SK-N-SH (cell line): ENCODE measurements around the gene IFT122. TPM values are rescaled to one million over a fixed set of nuclear protein-coding genes. Genes with fewer than 3 reads are reported as not detected.

Experiments
- CTCF ChIA-PET: fragments of 300-600, 350-600 bp; formaldehyde crosslinking; extraction: SDS; loops from one replicate; lab custom pipeline; 2021; lab: Yijun Ruan, JAX
- POLR2A ChIA-PET: fragments of 350-600 bp; sonication (Branson Sonifier 250); formaldehyde crosslinking; extraction: SDS; loops from one replicate; lab custom pipeline; 2020; ENCODE audit warnings: antibody characterized with exemption, inconsistent platforms; lab: Yijun Ruan, JAX
- DNase-seq: peaks from one replicate; pipeline ENCODE4 v3.0.0; 2012
- H2AFZ ChIP-seq: fragments of 200-600 bp; sonication (generic); 2 replicates; pipeline ENCODE4 v1.8.1; 2016; ENCODE audit warnings: antibody characterized with exemption, mild to moderate bottlenecking, low read depth
- H3F3A ChIP-seq: fragments of 200-600 bp; sonication (generic); replicated peaks from 2 replicates; pipeline ENCODE3; 2016; ENCODE audit warnings: antibody characterized with exemption, mild to moderate bottlenecking; ENCODE audit not compliant: insufficient read depth
- H3K27ac ChIP-seq, 2 experiments: fragments of 200-500 bp in 1 of 2; fragments of 200-600 bp in 1 of 2; sonication (Bioruptor generic) in 1 of 2; sonication (generic), shearing (Covaris generic) in 1 of 2; 2 replicates each; pipeline versions ENCODE4 v1.5.1 to v1.6.1; 2014 to 2016; ENCODE audit warnings: low read depth in 2 of 2, inconsistent platforms in 1 of 2, low read length in 1 of 2, mild to moderate bottlenecking in 1 of 2, mixed read lengths in 1 of 2
- H3K27me3 ChIP-seq: fragments of 200-600 bp; sonication (generic), shearing (Covaris generic); 2 replicates; pipeline ENCODE4 v1.6.1; 2016; ENCODE audit warnings: mixed run types; ENCODE audit not compliant: insufficient read depth
- H3K36me3 ChIP-seq, 2 experiments: fragments of 200-500 bp in 1 of 2; fragments of 200-600 bp in 1 of 2; sonication (Bioruptor generic) in 1 of 2; sonication (generic) in 1 of 2; replicated peaks in 1 of 2; 2 replicates each; pipeline versions ENCODE3 to v1.5.1; 2014 to 2016; ENCODE audit warnings: low read length in 1 of 2, mild to moderate bottlenecking in 1 of 2; ENCODE audit not compliant: insufficient read depth in 2 of 2, control insufficient read depth in 1 of 2
- H3K4me1 ChIP-seq, 2 experiments: fragments of 200-500 bp in 1 of 2; fragments of 200-600 bp in 1 of 2; sonication (Bioruptor generic) in 1 of 2; sonication (generic), shearing (Covaris generic) in 1 of 2; 2 replicates each; pipeline versions ENCODE4 v1.5.1 to v1.6.1; 2014 to 2016; ENCODE audit warnings: low read depth in 1 of 2, low read length in 1 of 2, mixed run types in 1 of 2; ENCODE audit not compliant: insufficient read depth in 2 of 2, control insufficient read depth in 1 of 2
- H3K4me2 ChIP-seq: fragments of 200-600 bp; sonication (generic), shearing (Covaris generic); 2 replicates; pipeline ENCODE4 v1.6.1; 2017; ENCODE audit warnings: mixed run types
- H3K4me3 ChIP-seq, 2 experiments: fragments of 200-500 bp in 1 of 2; fragments of 200-600 bp in 1 of 2; sonication (Bioruptor generic) in 1 of 2; sonication (generic), shearing (Covaris generic) in 1 of 2; 2 replicates each; pipeline versions ENCODE4 v1.5.1 to v1.8.1; 2014 to 2016; ENCODE audit warnings: low read depth in 2 of 2, inconsistent platforms in 1 of 2, low read length in 1 of 2, mild to moderate bottlenecking in 1 of 2, mixed read lengths in 1 of 2, moderate library complexity in 1 of 2
- H3K79me2 ChIP-seq: fragments of 200-600 bp; sonication (generic); 2 replicates; pipeline ENCODE4 v1.8.1; 2017; ENCODE audit warnings: mild to moderate bottlenecking; ENCODE audit not compliant: insufficient read depth
- H3K9ac ChIP-seq: fragments of 200-600 bp; sonication (generic); 2 replicates; pipeline ENCODE4 v1.6.1; 2017; ENCODE audit warnings: mixed run types
- H3K9me2 ChIP-seq: fragments of 200-600 bp; sonication (generic); 2 replicates; pipeline ENCODE4 v1.6.1; 2017; ENCODE audit warnings: mixed run types
- H3K9me3 ChIP-seq: fragments of 200-600 bp; sonication (generic); 2 replicates; pipeline ENCODE4 v1.6.1; 2017; ENCODE audit warnings: mixed run types, mild to moderate bottlenecking, moderate library complexity
- H4K20me1 ChIP-seq: fragments of 200-600 bp; sonication (generic); 2 replicates; pipeline ENCODE4 v1.6.1; 2017; ENCODE audit warnings: mild to moderate bottlenecking, mixed run types; ENCODE audit not compliant: insufficient read depth
- EZH2phosphoT487 ChIP-seq: fragments of 200-600 bp; sonication (generic); IDR thresholded peaks from 2 replicates; pipeline ENCODE4 v1.6.1; 2017; ENCODE audit warnings: low read depth, mixed run types, mild to moderate bottlenecking, antibody characterized with exemption, moderate library complexity, borderline replicate concordance
- FOSL2 ChIP-seq: IDR thresholded peaks from 2 replicates; pipeline ENCODE4 v1.4.0; 2012; ENCODE audit warnings: low read depth, mild to moderate bottlenecking, moderate library complexity, borderline replicate concordance
- FOXJ3 ChIP-seq: sonication (generic); formaldehyde crosslinking; IDR thresholded peaks from 2 replicates; pipeline ENCODE4 v1.5.1; 2020; ENCODE audit warnings: mild to moderate bottlenecking, missing genetic modification reagents
- FOXM1 ChIP-seq: IDR thresholded peaks from 2 replicates; pipeline ENCODE4 v1.4.0; 2012; ENCODE audit warnings: low read depth, mild to moderate bottlenecking
- GABPA ChIP-seq: IDR thresholded peaks from 2 replicates; pipeline ENCODE4 v1.4.0; 2012; ENCODE audit warnings: low read depth, mild to moderate bottlenecking
- NFIC ChIP-seq: IDR thresholded peaks from 2 replicates; pipeline ENCODE4 v1.4.0; 2012; ENCODE audit warnings: borderline replicate concordance
- NRF1 ChIP-seq: IDR thresholded peaks from 2 replicates; pipeline ENCODE4 v1.6.1; 2012; ENCODE audit warnings: low read depth, mild to moderate bottlenecking, low read length
- POLR2AphosphoS5 ChIP-seq: IDR thresholded peaks from 2 replicates; pipeline ENCODE4 v1.6.1; 2012; ENCODE audit warnings: low read depth, low read length
- RFX5 ChIP-seq: IDR thresholded peaks from 2 replicates; pipeline ENCODE4 v1.6.1; 2012; ENCODE audit warnings: mild to moderate bottlenecking, improper control_type of control experiment, low read length
- RXRA ChIP-seq: IDR thresholded peaks from 2 replicates; pipeline ENCODE4 v1.4.0; 2012; ENCODE audit warnings: low read depth, mild to moderate bottlenecking, borderline replicate concordance
- TCF12 ChIP-seq: IDR thresholded peaks from 2 replicates; pipeline ENCODE4 v1.4.0; 2012
- TEAD4 ChIP-seq: IDR thresholded peaks from 2 replicates; pipeline ENCODE4 v1.4.0; 2012; ENCODE audit warnings: mild to moderate bottlenecking, borderline replicate concordance; ENCODE audit not compliant: insufficient read depth
- USF2 ChIP-seq: fragments of 150-350 bp; IDR thresholded peaks from 2 replicates; pipeline ENCODE4 v1.6.1; 2017; ENCODE audit warnings: antibody characterized with exemption, low read length, low read depth, borderline replicate concordance
- YY1 ChIP-seq: IDR thresholded peaks from 2 replicates; pipeline ENCODE4 v1.4.0; 2012; ENCODE audit warnings: low read depth, mild to moderate bottlenecking
- WGBS: methylation state at CpG from one replicate; pipeline ENCODE4 v1.1.6; 2017; ENCODE audit warnings: low lambda C conversion rate; 5-methylcytosine and 5-hydroxymethylcytosine counted together
- polyA plus RNA-seq, 3 experiments: library from polyadenylated mRNA; depleted of rRNA; stranded (reverse); fragments of >200 nt; gene quantifications; 2 replicates each; pipeline ENCODE4 v1.2.3, GENCODE V29; 2012
- TF ChIP-seq, protein P1 (sequence below): IDR thresholded peaks from 2 replicates; pipeline ENCODE4 v1.4.0; 2012; ENCODE audit warnings: low read depth

IFT122 gene
- polyA plus RNA-seq, 1 of the 3 experiments (the other 2 are of a cell fraction): 20.1 TPM

DNA sequence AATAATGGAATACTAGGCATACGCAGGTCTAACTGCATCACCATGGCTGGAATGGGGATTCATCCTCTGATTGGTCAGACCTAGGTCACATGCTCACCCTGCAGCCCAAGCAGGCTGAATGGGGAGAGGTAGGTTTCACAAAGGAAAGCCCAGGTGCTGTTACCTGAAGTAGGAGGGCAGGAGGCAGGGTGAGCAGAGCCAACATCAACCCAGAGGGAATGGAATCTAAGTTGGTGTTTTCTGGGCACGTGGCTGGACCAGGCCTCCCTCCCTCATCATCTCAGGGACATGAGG is 96.3 kb downstream of the IFT122 start:
- DNase-seq: no peak
- Histone ChIP-seq H3K4me2 (no peak overlapping the region), H3K27me3 (no peaks in the 10 kb centered on the region), H3K9me2 (no peaks in the 10 kb centered on the region), H3K9ac (no peak overlapping the region), H2AFZ (no peak overlapping the region), H3K79me2 (no peaks in the 10 kb centered on the region), H3F3A (no peaks in the 10 kb centered on the region), H4K20me1 (no peaks in the 10 kb centered on the region), H3K36me3 (no peaks in the 10 kb centered on the region), H3K4me1 (no peaks in the 10 kb centered on the region; a peak in 1 of 4 replicates), H3K27ac (no peak overlapping the region), H3K4me3 (no peak overlapping the region), H3K9me3 (no peaks in the 10 kb centered on the region)
- CTCF ChIA-PET: no interaction called here
- no peak for TF ChIP-seq RFX5
- no peak for TF ChIP-seq GABPA
- no peak for TF ChIP-seq TEAD4
- TF ChIP-seq TCF12: no peak
- POLR2A ChIA-PET: no interaction called here
- 74% methylated on average over 2 of the region's 2 CpGs for WGBS

- Histone ChIP-seq H3K4me2 (no peak overlapping the region), H3K9me2 (no peaks in the 10 kb centered on the region)
- TF ChIP-seq USF2 (no peak), NFIC (no peak), FOSL2 (no peak), RXRA (no peak), FOXM1 (no peak), NRF1 (no peak), YY1 (no peak), POLR2AphosphoS5 (no peak), GABPA (no peak), EZH2phosphoT487 (no peak), FOXJ3 (CRISPR knock-in tag) (no peak)
- TF ChIP-seq, protein P1, sequence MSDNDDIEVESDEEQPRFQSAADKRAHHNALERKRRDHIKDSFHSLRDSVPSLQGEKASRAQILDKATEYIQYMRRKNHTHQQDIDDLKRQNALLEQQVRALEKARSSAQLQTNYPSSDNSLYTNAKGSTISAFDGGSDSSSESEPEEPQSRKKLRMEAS: no peak
- TF ChIP-seq, all 33 proteins: peak for 0
- no peak for DNase-seq
- H3K9ac ChIP-seq: no peak overlapping the region
- no peak overlapping the region for H2AFZ ChIP-seq
- ChIA-PET POLR2A (no interaction called here), CTCF (interaction anchor here (0.8 kb wide), 1 partner anchor 25 kb away, joined by 3 read pairs; no protein-coding TSS in a partner anchor)
- no peaks in the 10 kb centered on the region for H3K36me3 ChIP-seq
- H3K4me3 ChIP-seq: no peak overlapping the region
- 91% methylated on average over 3 of the region's 3 CpGs for WGBS
- no peaks in the 10 kb centered on the region for H3K79me2 ChIP-seq
- no peaks in the 10 kb centered on the region for H3F3A ChIP-seq
- no peaks in the 10 kb centered on the region for H4K20me1 ChIP-seq
- H3K9me3 ChIP-seq: no peaks in the 10 kb centered on the region
- H3K27ac ChIP-seq: no peak overlapping the region
- H3K27me3 ChIP-seq: no peaks in the 10 kb centered on the region
- H3K4me1 ChIP-seq: no peaks in the 10 kb centered on the region; a peak in 1 of 4 replicates
Measured at GRCh38 chr3:129536804-129537203, 96.8 kb downstream of the IFT122 start.
